GM19372 (cell line): Measurements from ENCODE around the gene ZBTB2.
"Not testable (repeated sequence)": the region's sequence is repeated elsewhere in the genome, so short reads cannot be mapped to it uniquely, and the experiment has no call there.

Source experiments
- ATAC-seq: cut with Tn5 transposase; IDR thresholded peaks from one replicate; pipeline ENCODE4 v1.9.1; 2021; ENCODE audit warnings: mild to moderate bottlenecking, low read depth, moderate library complexity; ENCODE audit not compliant: unreplicated experiment

The ZBTB2 gene

GRCh38 chr6:151374036-151374683, 17.2 kb downstream of the ZBTB2 start:
- ATAC-seq = no peak

GRCh38 chr6:151372164-151372563, 19.2 kb downstream of the ZBTB2 start:
- no peak for ATAC-seq

GRCh38 chr6:151370509-151371078, 20.8 kb downstream of the ZBTB2 start:
- no peak for ATAC-seq

- ATAC-seq = no peak
These were observed 26.1 kb downstream of the ZBTB2 start for GRCh38 chr6:151365233-151365632.

GRCh38 chr6:151359486-151359885, 31.9 kb downstream of the ZBTB2 start:
- no peak for ATAC-seq

GRCh38 chr6:151358475-151358874, 32.9 kb downstream of the ZBTB2 start:
- ATAC-seq = no peak

GRCh38 chr6:151357758-151358436, 33.5 kb downstream of the ZBTB2 start:
- no peak for ATAC-seq

GRCh38 chr6:151356983-151357382, 34.4 kb downstream of the ZBTB2 start:
- not testable (repeated sequence) for ATAC-seq

GRCh38 chr6:151353795-151354194, 37.6 kb downstream of the ZBTB2 start:
- no peak for ATAC-seq

GRCh38 chr6:151352410-151353396, 38.7 kb downstream of the ZBTB2 start:
- ATAC-seq = no peak

GRCh38 chr6:151351731-151352130, 39.6 kb downstream of the ZBTB2 start:
- ATAC-seq = no peak

GRCh38 chr6:151351146-151351700, 40.1 kb downstream of the ZBTB2 start:
- ATAC-seq = no peak

GRCh38 chr6:151350442-151351145, 40.8 kb downstream of the ZBTB2 start:
- ATAC-seq = no peak

- ATAC-seq = no peak
These were observed 41.6 kb downstream of the ZBTB2 start for GRCh38 chr6:151349651-151350270.

- not testable (repeated sequence) for ATAC-seq
These were observed 48.6 kb downstream of the ZBTB2 start for GRCh38 chr6:151342750-151343149.

GRCh38 chr6:151341476-151342195, 49.7 kb downstream of the ZBTB2 start:
- no peak for ATAC-seq

- no peak for ATAC-seq
These were observed 51.0 kb downstream of the ZBTB2 start for GRCh38 chr6:151340219-151340978.

GRCh38 chr6:151339369-151339768, 52.0 kb downstream of the ZBTB2 start:
- no peak for ATAC-seq
